GM10847 (cell line): ENCODE results near the gene HNMT.

ENCODE experiments used
- POLR2A ChIP-seq: IDR thresholded peaks from 2 replicates; pipeline ENCODE4 v1.6.1; 2011; ENCODE audit not compliant: insufficient read length; ENCODE audit errors: extremely low read depth

HNMT gene

DNA sequence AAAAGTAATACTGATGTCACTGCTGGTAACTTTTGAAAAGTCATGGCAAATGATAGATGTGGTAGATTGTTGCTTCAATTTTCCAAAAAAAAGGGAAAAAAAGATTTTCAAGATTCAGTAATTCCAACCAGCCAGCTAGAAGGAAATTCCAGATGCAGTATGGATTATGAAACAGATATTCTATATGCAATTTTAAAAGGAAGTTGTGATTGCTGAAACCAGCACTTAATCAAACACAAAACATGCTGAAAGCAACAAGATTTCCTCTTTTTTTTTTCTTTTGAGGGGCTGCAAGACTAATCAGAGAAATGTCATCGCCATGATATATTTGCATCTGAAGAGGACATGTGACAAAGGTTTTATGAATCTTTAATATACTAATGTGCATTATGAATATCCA, 5.1 kb upstream of the HNMT start:
- no peak for TF ChIP-seq POLR2A

DNA sequence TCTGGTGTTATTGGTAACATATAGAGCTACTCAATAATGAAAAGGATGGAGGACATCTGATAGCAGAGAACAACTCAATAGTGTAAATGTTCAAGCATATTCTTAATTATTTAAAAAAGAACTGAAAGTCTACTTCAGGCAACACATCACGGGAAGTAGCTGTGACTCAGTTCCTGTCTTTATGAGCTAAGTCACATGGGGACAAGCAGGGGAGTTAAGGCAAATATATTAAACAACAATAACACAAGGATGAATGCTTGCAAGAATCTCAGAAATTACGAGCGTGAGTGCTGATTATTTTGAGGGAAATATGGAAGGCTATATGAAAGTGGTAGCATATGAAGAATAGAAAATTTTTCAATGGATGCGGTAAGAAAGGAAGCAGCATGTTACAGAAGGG, 4.0 kb upstream of the HNMT start:
- TF ChIP-seq POLR2A, result no peak

DNA sequence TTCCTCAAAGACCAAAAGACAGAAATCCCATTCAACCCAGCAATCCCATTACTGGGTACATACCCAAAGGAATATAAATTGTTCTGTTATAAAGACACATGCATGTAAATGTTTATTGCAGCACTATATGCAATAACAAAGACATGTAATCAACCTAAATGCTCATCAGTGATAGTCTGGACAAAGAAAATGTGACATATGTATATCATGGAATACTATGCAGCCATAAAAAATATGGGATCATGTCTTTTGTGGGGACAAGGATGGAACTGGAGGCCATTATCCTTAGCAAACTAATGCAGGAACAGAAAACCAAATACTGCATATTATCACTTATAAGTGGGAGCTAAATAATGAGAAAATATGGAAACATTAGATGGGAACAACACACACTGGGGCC, 2.7 kb upstream of the HNMT start:
- no peak for TF ChIP-seq POLR2A

DNA sequence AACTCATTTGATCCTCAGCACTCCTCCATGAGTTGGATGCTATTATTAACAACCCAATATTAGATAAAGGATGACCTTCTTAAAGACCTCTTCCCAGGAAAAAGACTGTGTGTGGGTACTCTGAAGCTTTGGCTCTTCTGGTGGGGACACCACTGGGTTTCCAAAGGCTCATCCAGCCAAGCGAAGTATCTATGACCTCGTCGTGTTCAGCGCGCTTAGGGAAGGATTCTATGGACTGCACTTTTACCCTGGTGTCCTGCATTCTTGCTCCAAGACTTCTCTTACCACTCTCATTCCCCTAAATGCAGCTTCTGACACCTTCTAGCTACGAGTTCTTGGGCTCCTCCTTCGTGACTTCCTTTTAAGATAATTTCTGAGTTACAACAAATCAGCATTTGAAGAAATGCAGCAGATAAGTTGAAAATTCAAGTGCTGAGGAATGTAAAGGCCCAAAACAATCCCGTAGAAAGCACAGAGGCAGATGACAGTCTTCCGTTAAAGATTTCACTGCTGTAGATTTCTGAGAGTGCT, 673 bp upstream of the HNMT start:
- no peak for TF ChIP-seq POLR2A

DNA sequence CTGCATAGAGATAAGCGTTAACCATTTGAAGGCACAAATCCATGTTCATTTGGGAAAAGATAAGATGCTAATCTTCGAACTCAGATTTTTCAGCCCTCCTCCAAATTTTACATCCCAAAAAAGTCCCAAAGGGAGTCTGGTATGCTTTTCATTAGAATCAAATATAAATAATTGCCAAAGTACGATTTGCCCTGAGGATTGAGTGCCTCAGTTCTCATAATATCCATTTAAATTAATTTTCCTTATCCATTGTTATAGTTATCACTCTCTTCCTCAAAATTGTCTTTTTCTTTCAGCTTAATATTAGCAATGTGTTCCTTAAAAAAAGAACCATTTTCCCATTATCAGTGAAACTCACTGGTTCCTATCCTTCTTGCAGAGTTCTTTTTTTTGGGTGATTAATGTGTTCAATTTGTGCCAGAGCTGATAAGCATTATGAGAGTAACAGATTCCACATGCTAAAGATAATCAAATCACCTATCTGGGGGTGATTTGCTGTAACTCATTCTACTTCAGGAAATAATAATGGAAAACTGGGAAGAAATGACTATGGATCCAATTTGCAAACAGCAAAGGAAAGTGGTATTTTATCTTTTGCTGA, 686 bp downstream of the HNMT start:
- TF ChIP-seq POLR2A, result no peak

DNA sequence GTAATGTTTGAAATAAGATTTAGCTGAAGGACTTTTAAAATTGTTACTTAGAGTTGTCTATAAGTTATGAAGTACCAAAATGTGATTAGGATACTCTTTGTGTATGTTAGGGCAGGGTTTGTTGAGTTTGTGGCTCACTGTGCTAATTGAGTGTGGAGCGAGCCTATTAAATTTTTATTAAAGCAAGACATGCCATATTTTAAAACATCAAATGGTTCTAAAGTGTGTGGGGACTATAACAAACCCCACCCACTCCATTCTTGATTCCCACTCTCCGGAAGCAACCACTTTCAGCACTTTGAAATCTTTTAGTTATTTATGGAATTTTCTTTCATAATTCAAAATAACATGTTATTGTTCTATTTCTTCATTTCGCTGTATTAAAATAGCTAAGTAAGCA, 1.8 kb downstream of the HNMT start:
- TF ChIP-seq POLR2A, result no peak

DNA sequence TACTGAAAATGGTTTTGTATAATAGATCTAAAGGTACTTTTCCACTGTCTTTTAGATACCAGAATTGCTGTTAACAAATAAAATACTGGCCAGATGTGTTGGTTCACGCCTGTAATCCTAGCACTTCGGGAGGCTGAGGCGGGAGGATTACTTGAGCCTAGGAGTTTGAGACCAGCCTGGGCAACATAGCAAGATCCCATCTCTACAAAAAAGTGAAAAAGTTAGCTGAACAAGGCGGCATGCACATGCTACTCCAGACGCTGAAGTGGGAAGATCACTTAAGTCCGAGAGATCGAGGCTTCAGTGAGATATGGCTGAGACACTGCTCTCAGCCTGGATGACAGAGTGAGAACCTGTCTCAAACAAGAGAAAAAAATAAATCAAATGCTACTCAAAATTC, 2.8 kb downstream of the HNMT start:
- no peak for TF ChIP-seq POLR2A

DNA sequence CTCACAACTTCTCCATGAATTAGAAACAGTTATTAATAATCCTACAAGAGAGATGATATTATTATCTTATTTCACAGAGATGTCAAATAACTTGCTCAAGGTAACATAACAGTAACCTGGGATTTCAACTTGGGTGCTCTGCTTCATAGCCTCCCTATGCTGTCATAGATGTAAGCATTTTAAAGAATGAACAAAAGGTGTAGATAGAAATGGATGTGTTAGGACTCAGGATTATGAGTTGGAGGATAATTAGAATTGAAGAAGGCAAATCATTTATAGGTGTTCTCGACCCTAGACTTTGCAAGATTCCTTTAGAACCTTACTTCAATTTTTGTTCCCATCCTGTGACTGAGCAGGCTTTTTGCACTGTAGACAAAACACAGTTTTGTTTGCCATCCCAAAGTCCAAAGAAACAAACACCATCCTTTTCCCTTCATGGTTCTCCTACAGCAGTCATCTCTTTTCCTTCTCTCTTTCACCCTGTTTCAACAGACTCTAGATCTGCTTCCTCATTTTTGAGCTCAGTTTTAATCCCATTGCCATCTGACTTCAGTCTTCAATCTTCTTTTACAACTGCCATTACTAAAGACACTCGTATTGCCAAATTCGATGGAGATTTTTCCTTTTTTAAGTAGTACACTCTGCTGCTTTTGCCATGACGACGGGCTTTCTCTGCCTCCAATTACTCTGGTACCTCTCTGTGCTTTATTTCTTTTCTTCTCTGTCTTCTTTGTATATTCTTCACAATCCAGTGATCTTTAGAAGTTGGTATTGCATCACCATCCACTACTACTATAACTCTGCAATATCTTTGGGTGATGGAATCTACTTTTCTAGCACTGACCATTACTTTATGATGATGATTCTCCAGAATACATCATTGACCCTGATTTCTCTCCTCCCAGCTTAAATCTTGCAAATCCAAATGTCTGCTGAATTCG, 4.5 kb downstream of the HNMT start:
- no peak for TF ChIP-seq POLR2A

DNA sequence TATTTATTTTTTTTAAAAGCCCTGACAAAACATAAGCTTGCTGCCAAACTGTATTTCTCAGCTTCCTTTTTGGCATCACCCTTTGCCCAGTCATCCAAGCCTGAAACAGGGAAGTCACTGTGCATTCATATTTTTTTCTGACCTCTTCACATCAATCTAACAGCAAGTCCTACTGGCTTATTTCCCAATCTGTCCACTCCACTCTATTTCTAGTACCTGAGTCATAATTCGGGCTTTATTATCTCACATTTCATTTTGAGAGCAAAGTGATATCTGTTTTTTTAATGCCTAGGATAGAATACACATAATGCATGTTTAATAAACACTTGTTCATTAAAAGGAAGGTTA, 5.1 kb downstream of the HNMT start:
- no peak for TF ChIP-seq POLR2A

DNA sequence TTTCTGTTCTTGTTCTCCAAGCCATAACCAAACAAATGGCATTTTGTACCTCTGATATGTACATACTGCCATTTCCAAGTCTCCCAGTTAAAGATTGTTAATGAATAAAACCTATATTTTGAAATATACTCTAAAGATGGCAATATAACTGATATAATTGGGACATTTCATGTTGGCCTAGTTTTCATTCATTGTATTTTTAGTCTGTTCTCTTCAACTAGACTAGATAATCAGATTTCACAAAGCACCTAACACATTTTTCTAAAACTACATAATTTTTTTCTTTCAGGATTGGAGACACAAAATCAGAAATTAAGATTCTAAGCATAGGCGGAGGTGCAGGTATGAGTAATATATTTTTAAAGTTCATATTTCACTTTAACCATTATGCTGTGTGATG, 5.6 kb downstream of the HNMT start:
- no peak for TF ChIP-seq POLR2A

DNA sequence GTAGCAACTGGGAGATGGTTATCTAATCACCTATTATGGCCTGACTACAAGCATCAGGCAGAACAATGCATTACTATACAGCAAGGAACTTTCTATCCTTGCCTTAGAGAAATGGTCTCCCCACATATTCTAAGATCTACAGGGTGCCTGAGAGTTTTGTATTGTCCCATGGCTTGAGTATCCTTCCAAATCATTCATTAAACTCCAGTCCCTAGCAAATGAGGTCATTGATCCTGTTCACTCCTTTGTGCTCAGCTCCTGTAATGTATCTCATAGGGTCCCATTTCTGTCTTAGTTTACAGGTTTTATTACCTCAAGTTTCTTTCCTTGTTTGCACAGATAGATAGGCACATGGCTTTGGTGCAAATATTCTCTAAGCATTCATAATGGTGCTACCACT, 9.0 kb downstream of the HNMT start:
- TF ChIP-seq POLR2A, result no peak

DNA sequence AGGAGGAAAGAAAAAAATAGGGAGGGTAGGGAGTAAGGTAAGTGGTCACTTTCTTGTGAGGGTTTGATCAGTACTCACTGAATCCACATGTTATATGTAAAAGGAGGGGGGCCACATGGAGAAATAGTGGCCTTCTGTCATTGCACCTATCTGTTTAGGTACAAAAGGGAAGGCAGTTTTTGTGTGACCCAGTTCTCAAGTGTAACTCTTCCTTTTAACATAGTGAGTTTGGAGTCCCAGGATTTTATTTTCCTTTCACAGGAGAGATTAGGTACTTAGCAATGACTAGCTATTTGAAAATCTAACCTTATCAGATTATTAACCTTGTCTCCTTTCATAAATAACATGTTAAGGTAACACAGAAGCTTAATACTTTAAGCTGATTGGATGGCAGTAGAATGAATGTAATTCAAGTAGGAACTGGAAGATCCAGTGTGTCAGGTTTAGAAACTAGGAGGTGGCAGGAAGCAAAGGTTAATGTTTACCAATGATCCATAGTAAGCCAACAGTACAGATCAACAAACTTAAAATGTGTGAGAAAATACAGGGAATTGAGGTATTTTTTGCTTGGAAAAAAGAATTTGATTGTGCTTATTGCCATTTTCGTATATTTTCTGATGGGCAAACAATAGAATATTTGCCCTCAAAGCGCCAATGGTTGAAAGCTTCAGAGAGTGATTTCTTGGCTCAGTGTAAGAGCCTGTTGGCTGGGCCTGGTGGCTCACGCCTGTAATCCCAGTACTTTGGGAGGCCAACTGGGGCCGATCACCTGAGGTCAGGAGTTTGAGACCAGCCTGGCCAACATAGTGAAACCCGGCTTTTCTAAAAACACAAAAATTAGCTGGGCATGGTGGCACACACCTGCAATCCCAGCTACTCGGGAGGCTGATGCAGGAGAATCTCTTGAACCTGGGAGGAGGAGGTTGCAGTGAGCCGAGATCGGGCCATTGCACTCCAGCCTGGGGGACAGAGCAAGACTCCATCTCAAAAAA, 11.3 kb downstream of the HNMT start:
- no peak for TF ChIP-seq POLR2A

DNA sequence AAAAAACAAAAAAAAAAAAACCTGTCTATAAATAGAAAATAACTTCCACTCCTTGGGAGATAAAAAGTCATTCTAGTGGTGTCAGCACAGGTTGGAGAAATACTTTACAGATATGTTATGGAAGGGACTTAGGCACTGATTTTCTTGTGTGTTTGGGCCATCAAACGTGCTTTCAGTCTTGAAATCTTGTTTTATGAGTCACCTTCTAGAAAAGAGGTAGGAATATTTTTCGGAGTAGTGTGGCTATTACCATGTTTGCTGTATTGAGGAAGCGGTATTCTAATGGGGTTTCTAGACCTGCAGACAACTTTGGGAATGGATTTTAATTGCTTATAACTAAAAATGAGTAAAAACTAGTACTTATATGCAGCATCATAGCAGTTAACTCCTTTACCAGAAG, 12.0 kb downstream of the HNMT start:
- no peak for TF ChIP-seq POLR2A

DNA sequence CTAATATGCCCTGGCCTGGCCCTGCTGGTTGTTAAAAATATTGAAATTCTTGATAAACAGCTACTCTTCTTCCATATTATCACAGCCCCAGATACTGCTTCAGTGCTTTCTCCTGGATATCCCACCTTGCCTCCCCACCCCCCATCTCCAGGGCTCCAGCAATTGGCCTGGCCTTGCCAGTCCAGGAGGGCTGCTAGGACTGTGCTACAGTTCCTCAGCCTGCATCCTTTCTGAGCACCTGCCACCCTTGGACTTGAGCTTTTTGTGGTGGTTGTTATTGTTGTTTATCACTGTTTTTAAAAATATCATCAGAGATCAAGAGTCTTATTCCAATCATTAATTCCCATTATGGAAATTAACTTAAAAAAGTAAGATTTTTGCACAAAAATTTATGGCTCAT, 13.5 kb downstream of the HNMT start:
- TF ChIP-seq POLR2A, result no peak

DNA sequence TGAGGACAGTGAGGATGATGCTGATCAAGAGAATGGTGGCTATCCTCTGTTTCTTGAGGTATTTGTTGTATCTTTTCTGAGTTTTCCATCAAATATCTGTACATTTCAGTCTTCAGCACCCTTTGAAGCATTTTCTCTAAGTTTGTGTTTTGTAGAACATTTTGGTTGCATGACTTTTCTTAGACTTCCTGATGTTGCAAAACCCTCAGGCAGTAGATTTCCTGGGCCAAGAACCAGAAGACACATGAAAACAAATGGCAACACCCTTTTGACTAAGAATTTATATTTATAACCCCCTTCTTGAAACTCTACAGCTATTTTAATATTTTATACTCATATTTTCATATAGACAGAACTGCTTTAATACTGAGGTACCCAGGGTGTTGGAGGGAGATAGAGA, 16.2 kb downstream of the HNMT start:
- no peak for TF ChIP-seq POLR2A
